Islet precursor cell (in vitro differentiated cells): Measurements from ENCODE around the gene SPACA4.
A peak's percentile ranks its signal among the peaks of the same experiment; 100 is the strongest.

Experiments
- DNase-seq: peaks from one replicate; pipeline ENCODE4 v3.0.0-alpha.2; 2018

Gene SPACA4

GRCh38 chr19:48598996-48599700, 7.4 kb upstream of the SPACA4 start:
- no peak for DNase-seq

- DNase-seq: no peak
Observed at GRCh38 chr19:48600679-48601417, 5.7 kb upstream of the SPACA4 start.

GRCh38 chr19:48603001-48603400, 3.5 kb upstream of the SPACA4 start:
- no peak for DNase-seq

- no peak for DNase-seq
Observed at GRCh38 chr19:48603449-48603848, 3.1 kb upstream of the SPACA4 start.

GRCh38 chr19:48603850-48604249, 2.7 kb upstream of the SPACA4 start:
- DNase-seq: no peak

GRCh38 chr19:48607359-48607755, 815 bp downstream of the SPACA4 start:
- no peak for DNase-seq

- peak; percentile 70 for DNase-seq
Observed at GRCh38 chr19:48608798-48609263, 2.3 kb downstream of the SPACA4 start.

- no peak for DNase-seq
Observed at GRCh38 chr19:48609571-48610108, 3.1 kb downstream of the SPACA4 start.

- DNase-seq: no peak
Observed at GRCh38 chr19:48611872-48612271, 5.3 kb downstream of the SPACA4 start.

GRCh38 chr19:48613024-48613851, 6.7 kb downstream of the SPACA4 start:
- DNase-seq: no peak

- DNase-seq: no peak
Observed at GRCh38 chr19:48613852-48614435, 7.4 kb downstream of the SPACA4 start.

GRCh38 chr19:48614436-48615230, 8.1 kb downstream of the SPACA4 start, which contains the start of gene FAM83E:
Gene FAM83E, minus strand, starts transcription at chr19:48615076. Its CDS starts 1,704 bp downstream, at chr19:48613372.
- DNase-seq: peak; percentile 71

GRCh38 chr19:48615231-48616040, 8.9 kb downstream of the SPACA4 start:
- DNase-seq: peak; percentile 56

GRCh38 chr19:48616041-48616436, 9.5 kb downstream of the SPACA4 start:
- no peak for DNase-seq

- no peak for DNase-seq
Observed at GRCh38 chr19:48616491-48617056, 10.0 kb downstream of the SPACA4 start.

- DNase-seq: peak; percentile 60
Observed at GRCh38 chr19:48617146-48617937, 10.8 kb downstream of the SPACA4 start.

GRCh38 chr19:48618278-48618915, 11.9 kb downstream of the SPACA4 start:
- no peak for DNase-seq

- DNase-seq: peak; percentile 100
Observed at GRCh38 chr19:48618916-48619691, 12.6 kb downstream of the SPACA4 start, which contains the start of the genes RPL18 and SPHK2. Gene RPL18, minus strand, starts transcription at chr19:48619178. Its CDS starts 35 bp downstream, at chr19:48619143. Gene SPHK2, plus strand, starts transcription at chr19:48619506. Its CDS starts 1,009 bp downstream, at chr19:48620515.
